Testis (tissue), 3 donors: Measurements from ENCODE around the gene IDH3B. TPM values are rescaled to one million over a fixed set of nuclear protein-coding genes. Genes with fewer than 3 reads are reported as not detected.

Experiments
- DNase-seq: peaks from one replicate; pipeline ENCODE4 v3.0.0-alpha.2; 2019
- H3K27ac ChIP-seq, 2 donors: fragments of 200-600 bp; sonication (generic); one replicate each; pipeline ENCODE4 v1.5.1; 2019
- H3K27me3 ChIP-seq: fragments of 200-600 bp; sonication (generic); one replicate; pipeline ENCODE4 v1.5.1; 2019
- H3K36me3 ChIP-seq: fragments of 200-600 bp; sonication (generic); one replicate; pipeline ENCODE4 v1.5.1; 2017; ENCODE audit warnings: low read depth; ENCODE audit errors: missing control alignments
- H3K4me1 ChIP-seq: fragments of 200-600 bp; sonication (generic); one replicate; pipeline ENCODE4 v1.5.1; 2019
- H3K4me3 ChIP-seq, 2 donors: fragments of 200-600 bp; sonication (generic); one replicate each; pipeline ENCODE4 v1.5.1; 2017 to 2019
- H3K9me3 ChIP-seq: fragments of 200-600 bp; sonication (generic); one replicate; pipeline ENCODE4 v1.5.1; 2017
- POLR2A ChIP-seq: fragments of 450-650 bp; IDR thresholded peaks from one replicate; pipeline ENCODE4 v1.6.1; 2017; ENCODE audit warnings: antibody characterized with exemption, mild to moderate bottlenecking, moderate library complexity
- WGBS, 2 donors: methylation state at CpG; one replicate each; pipeline ENCODE4 v1.1.5; 2018; 5-methylcytosine and 5-hydroxymethylcytosine counted together
- intact Hi-C: fragments of 100-400 bp; cut with DNase I; formaldehyde crosslinking; loops from one replicate; pipeline ENCODE4 v1.15.1; 2023; ENCODE audit warnings: low total_unique reads
- polyA plus RNA-seq: library from polyadenylated mRNA; stranded (reverse); fragments of 350-450 nt; fragmentation: Illumina TruSeq; extraction: RNeasy Lipid Tissue Mini Kit (QIAGEN cat#74804); gene quantifications from one replicate; pipeline ENCODE4 v1.2.3, GENCODE V29; 2014; ENCODE audit warnings: low read depth, low replicate concordance; ENCODE audit not compliant: insufficient read depth
- total RNA-seq, 2 donors: library from RNA; depleted of rRNA; stranded (reverse); fragments of >200 nt; gene quantifications; one replicate each; pipeline ENCODE4 v1.2.3, GENCODE V29; 2016
- TF ChIP-seq, protein P1 (sequence below), 3 experiments: fragments of 450-650 bp in 2 of 3; fragments of 200-600 bp in 1 of 3; sonication (generic) in 1 of 3; IDR thresholded peaks; one replicate each; pipeline ENCODE4 v1.5.1; 2016 to 2019; ENCODE audit warnings: antibody characterized with exemption in 3 of 3, mild to moderate bottlenecking in 2 of 3, moderate library complexity in 1 of 3

IDH3B gene
- total and polyA plus RNA-seq, 3 donors from 2014 or later, result 90.6 to 123 (median 105) TPM

GRCh38 chr20:2692886-2693285 is 28.9 kb upstream of the IDH3B start:
- intact Hi-C loops, result no loop called here
- Histone ChIP-seq H3K36me3 (no peaks in the 10 kb centered on the region), H3K9me3 (no peaks in the 10 kb centered on the region), H3K27me3 (no peaks in the 10 kb centered on the region), H3K27ac (no peak overlapping the region), H3K4me1 (no peaks in the 10 kb centered on the region), H3K4me3 (peak overlapping the region in 1 of 2 donors; percentile 46)
- no CpG with 5 or more reads among the region's 64 CpGs for WGBS, 2 donors
- TF ChIP-seq, protein P1, sequence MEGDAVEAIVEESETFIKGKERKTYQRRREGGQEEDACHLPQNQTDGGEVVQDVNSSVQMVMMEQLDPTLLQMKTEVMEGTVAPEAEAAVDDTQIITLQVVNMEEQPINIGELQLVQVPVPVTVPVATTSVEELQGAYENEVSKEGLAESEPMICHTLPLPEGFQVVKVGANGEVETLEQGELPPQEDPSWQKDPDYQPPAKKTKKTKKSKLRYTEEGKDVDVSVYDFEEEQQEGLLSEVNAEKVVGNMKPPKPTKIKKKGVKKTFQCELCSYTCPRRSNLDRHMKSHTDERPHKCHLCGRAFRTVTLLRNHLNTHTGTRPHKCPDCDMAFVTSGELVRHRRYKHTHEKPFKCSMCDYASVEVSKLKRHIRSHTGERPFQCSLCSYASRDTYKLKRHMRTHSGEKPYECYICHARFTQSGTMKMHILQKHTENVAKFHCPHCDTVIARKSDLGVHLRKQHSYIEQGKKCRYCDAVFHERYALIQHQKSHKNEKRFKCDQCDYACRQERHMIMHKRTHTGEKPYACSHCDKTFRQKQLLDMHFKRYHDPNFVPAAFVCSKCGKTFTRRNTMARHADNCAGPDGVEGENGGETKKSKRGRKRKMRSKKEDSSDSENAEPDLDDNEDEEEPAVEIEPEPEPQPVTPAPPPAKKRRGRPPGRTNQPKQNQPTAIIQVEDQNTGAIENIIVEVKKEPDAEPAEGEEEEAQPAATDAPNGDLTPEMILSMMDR (IDR thresholded peaks at IDR 0.05), result no peak
- no peak for TF ChIP-seq POLR2A
- DNase-seq, result no peak

DNA sequence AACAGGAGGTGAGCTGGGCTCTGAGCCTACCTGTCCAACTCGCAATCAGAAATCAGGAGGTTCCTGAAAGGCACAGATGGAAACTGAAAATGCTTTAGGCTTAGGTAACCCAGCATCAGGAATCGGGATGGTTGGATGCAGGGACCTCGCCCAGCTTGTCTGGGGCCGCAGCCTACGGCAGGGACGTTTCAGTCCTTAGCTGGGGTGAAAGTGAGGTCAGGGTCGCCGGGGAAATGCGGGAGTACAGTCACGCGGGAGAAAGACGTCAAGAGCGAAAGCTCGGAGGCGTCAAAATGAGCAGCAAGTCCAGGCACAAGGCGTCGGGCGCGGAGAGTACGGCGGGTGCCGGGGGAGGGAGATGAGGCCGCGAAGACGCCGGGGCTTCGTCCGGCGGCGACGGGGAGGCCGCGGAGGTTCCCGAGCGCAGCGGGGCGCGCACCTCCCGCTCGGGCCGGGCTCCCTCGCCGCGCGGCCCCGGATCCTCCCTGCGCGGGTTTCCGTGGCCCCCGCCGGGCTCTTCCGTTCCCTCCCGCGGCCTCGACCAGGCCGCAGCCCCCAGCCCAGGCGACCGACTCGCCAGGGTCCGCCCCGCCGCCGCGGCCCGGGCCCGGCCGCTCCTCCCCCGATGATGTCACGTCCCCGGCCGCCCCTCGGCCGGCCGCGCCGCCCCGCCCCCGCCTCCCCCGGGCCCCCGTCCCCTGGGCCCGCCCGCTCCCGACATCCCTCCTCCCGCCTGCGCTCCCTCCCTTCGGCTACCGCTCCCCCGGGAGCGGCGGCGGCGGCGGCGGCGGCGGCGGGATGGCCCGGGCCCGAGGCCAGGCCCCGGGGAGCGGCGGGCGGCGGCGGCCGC is 28.2 kb upstream of the IDH3B start, which contains the start of gene EBF4:
TSS of gene EBF4 (plus strand) at position 745 of the 850 bp plus-strand sequence. CDS start 866 bp downstream, outside the sequence.
- no peaks in the 10 kb centered on the region for H3K4me1 ChIP-seq
- peak within 1 kb of the TSS; percentile 55 to 78 for H3K27ac ChIP-seq
- intact Hi-C loops, result no loop called here
- no peaks in the 10 kb centered on the region for H3K27me3 ChIP-seq
- peak within 1 kb of the TSS; percentile 53 to 64 for H3K4me3 ChIP-seq
- TF ChIP-seq, protein P1 (IDR thresholded peaks at IDR 0.05), result no peak
- TF ChIP-seq POLR2A, result no peak
- WGBS, 2 donors, result 4% methylated on average over 21 to 46 of the region's 106 CpGs
- peak; percentile 77 for DNase-seq
- H3K9me3 ChIP-seq, result no peaks in the 10 kb centered on the region
- H3K36me3 ChIP-seq, result no peaks in the 10 kb centered on the region

DNA sequence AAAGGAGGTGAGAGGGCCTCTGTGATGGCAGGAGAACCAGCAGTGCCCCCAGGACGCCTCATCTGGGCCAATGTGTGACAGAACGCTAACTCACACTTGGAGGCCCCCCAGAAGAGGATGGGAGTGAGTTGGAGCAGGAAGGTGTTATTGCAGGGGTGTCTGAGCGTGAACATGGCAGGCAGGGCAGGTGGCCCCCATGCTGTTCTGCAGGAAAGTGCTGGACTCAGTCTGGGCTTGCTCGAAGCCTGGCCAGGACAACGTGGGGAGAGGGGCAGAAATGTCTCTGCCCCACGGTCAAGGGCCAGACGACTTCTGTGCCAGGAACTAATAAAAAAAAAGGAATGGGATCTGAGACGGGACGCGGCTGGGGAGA is 27.6 kb upstream of the IDH3B start:
- peak overlapping the region; percentile 55 to 78 for H3K27ac ChIP-seq

DNA sequence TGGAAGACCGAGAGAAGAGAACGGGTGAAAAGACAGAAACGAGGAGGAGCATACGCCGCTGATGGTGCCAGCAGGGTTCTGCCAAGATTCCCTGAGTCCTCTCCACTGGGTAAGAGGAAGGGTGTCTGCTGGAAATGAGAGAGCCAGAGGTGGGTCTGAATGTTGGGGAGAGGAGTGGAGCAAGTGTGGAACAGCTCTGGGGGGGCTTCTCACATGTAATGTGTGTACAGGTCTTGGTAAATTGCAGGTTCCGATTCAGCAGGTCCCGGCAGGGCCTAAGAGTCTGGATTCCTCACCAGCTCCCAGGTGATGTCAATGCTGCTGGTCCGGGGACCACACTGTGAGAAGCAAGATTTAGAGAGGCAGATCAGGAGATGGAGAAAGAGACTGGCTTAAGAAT is 27.1 kb upstream of the IDH3B start:
- H3K9me3 ChIP-seq, result no peaks in the 10 kb centered on the region
- DNase-seq, result no peak
- H3K27ac ChIP-seq, result no peak overlapping the region
- H3K36me3 ChIP-seq, result no peaks in the 10 kb centered on the region
- no peaks in the 10 kb centered on the region for H3K4me1 ChIP-seq
- no peaks in the 10 kb centered on the region for H3K27me3 ChIP-seq
- WGBS, 2 donors, result 81 to 86% methylated on average over 8 of the region's 8 CpGs
- intact Hi-C loops, result no loop called here
- H3K4me3 ChIP-seq, result no peak overlapping the region
- TF ChIP-seq, protein P1 (IDR thresholded peaks at IDR 0.05), result no peak
- no peak for TF ChIP-seq POLR2A

More for the DNA sequence above, 27.6 kb upstream of the IDH3B start:
- Histone ChIP-seq H3K4me3 (peak overlapping the region in 1 of 2 donors; percentile 53), H3K4me1 (no peaks in the 10 kb centered on the region), H3K9me3 (no peaks in the 10 kb centered on the region), H3K36me3 (no peaks in the 10 kb centered on the region), H3K27me3 (no peaks in the 10 kb centered on the region)
- TF ChIP-seq, protein P1 (IDR thresholded peaks at IDR 0.05), result no peak
- no peak for TF ChIP-seq POLR2A
- intact Hi-C loops, result no loop called here
- no peak for DNase-seq
- 44 to 47% methylated on average over 10 of the region's 10 CpGs for WGBS, 2 donors
